Measurements from ENCODE around the gene PTPRG.

PTPRG gene

DNA sequence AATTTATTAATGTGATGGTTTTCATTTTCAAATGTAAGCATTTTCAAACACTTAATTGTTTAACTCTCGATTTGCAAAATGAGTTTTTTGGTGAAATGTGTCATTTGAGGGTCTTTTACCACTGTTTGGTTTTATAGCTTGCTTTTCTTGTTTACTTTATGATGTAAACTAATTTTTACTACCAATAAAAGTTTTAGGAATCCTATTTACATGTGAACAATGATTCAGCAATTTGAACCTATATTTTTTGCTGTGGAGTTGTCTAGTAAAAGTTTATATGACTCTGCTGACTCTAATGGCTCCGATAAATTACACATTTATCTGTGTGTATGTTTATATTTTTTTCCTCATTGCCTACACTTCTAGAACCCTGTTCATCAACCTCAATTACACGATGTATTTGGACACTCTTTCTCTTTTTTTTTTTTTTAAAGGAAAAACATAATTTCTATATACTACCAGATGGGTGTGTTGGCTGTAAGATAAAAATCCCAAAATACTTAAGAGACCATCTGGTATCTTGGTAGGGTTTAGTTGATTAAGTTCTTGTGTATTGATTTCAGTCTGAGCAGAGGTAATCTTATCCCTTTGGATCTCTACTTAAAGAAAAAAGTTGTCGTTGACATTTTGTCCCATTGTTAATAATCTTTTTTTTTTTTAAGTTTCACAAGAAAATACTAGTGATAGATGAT lies 89.5 kb downstream of the PTPRG start:
- peak overlapping the region; percentile 32 for H3K27ac ChIP-seq
- TF ChIP-seq, protein P1, sequence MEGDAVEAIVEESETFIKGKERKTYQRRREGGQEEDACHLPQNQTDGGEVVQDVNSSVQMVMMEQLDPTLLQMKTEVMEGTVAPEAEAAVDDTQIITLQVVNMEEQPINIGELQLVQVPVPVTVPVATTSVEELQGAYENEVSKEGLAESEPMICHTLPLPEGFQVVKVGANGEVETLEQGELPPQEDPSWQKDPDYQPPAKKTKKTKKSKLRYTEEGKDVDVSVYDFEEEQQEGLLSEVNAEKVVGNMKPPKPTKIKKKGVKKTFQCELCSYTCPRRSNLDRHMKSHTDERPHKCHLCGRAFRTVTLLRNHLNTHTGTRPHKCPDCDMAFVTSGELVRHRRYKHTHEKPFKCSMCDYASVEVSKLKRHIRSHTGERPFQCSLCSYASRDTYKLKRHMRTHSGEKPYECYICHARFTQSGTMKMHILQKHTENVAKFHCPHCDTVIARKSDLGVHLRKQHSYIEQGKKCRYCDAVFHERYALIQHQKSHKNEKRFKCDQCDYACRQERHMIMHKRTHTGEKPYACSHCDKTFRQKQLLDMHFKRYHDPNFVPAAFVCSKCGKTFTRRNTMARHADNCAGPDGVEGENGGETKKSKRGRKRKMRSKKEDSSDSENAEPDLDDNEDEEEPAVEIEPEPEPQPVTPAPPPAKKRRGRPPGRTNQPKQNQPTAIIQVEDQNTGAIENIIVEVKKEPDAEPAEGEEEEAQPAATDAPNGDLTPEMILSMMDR (conservative IDR thresholded peaks at IDR 0.05): no peak

DNA sequence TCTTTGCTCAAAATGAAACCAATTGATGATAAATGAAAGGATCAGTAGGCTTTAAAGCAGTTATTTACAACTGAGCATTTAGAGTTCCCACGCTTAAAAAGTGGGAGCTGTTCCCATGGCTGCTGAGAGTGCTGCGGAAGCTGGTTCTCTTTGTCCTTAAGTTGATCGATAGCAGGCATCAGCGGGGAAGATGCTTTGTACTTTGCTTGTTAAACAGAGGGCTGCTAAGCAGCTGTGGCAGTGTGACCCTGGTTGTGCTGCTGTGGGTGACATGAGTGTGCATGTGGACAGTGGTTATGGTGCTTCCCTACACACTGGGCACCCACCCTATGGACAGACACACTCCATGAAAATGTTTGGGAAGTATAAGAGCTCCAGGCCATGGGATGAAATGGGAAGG lies 96.3 kb downstream of the PTPRG start:
- H3K27ac ChIP-seq: no peak overlapping the region
- TF ChIP-seq, protein P1 (conservative IDR thresholded peaks at IDR 0.05): no peak

DNA sequence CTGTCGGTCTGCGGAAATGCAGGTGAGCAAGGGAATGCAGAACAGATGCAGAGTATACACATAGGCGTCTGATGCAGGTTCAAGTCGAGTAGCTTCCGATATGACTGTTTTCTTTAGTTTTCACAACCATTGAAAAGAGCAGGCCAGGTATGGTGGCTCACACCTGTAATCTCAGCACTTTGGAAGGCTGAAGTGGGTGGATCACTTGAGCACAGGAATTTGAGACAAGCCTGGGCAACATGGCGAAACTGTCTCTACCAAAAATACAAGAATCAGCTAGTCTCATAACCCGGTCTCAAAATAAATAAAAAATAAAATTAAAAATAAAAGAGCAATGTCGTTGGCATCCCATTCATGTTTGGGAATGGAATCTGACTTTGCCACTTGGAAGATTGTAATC lies 101.5 kb downstream of the PTPRG start:
- TF ChIP-seq, protein P1 (conservative IDR thresholded peaks at IDR 0.05): no peak
- no peak overlapping the region for H3K27ac ChIP-seq

DNA sequence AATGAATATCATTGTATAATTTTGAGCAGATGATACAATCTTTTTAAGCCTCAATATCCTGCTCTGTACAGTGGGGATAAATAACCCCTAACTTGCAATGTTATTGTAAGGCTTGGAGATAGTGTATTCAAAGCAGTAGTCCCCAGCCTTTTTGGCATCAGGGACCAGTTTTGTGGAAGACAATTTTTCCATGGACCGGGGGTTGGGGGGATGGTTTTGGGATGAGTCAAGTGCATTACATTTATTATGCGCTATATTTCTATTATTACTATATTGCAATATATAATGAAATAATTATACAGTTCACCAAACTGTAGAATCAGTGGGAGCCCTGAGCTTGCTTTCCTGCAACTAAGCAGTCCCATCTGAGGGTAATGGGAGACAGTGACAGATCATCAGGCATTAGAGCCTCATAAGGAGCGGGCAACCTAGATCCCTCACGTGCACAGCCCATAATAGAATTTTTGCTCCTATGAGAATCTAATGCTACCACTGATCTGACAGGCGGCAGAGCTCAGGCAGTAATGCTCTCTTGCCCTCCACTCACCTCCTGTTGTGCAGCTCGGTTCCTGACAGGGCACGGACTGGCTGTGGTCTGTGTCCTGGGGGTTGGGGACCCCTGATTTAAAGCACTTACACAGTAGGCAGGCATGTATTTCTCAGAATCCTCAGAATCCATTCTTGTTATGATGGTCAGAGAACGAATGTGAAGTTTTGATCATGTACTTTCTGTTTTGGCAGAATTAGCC lies 102.2 kb downstream of the PTPRG start:
- TF ChIP-seq, protein P1 (conservative IDR thresholded peaks at IDR 0.05): no peak
- no peak overlapping the region for H3K27ac ChIP-seq

DNA sequence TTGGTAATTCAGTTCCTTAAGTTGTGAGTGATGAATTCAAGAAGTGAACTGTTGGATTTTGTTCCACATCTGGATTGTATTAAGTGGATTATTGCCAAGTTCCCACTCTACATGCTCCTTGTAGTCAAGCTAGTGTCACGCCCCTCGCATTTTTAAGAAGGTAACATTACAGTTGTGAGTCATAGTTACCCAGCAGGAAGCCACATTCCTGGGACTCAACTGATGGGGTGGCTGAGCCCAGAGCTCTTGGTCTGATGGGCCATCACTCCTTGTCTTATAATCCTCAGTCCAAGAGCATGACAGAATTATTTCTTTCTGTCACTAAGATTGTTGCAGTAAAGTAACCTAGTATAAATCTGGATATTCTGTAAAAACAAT lies 102.7 kb downstream of the PTPRG start:
- TF ChIP-seq, protein P1 (conservative IDR thresholded peaks at IDR 0.05): no peak
- no peak overlapping the region for H3K27ac ChIP-seq

DNA sequence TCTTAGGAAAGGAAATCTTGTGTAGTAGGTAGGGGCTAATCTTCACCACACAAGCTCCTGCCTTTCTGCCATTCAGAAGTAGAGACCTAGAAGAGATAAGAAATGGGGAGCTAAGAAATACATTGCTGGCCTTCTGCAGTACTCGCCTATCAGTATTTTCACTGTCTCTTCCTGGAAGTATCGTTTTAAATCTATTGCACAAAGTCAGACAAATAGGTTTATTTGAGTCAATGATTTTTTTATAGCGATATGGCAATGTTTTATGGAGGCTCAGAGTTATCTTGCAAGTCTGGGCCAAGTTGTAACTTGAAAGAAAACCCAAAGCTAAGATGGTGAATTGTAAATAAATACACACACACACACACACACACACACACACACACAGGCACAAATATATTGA lies 103.8 kb downstream of the PTPRG start:
- TF ChIP-seq, protein P1 (conservative IDR thresholded peaks at IDR 0.05): no peak
- no peak overlapping the region for H3K27ac ChIP-seq

DNA sequence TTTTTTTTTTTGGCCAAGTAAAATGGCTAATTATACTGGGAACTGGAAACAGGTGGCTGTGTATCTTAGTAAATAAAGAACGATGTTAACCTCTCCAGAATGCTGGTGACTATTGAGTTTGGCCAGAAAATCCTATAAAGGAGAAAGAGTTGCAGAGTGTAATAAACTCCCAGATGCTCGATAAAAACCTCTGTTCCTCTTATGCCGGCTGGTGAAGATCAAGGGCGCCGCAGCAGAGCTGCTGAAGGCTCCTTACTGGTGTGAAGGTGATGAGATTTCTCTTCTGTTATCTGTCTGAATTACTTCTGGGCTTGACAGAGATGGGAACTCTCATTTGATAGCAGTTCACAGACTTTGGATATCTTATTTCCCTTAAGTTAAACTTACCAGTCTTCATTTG lies 104.6 kb downstream of the PTPRG start:
- H3K27ac ChIP-seq: no peak overlapping the region
- TF ChIP-seq, protein P1 (conservative IDR thresholded peaks at IDR 0.05): no peak

Measured in VCaP (cell line).